Pancreas (tissue), 10 donors: Measurements from ENCODE around the gene ZDHHC17. TPM values are rescaled to one million over a fixed set of nuclear protein-coding genes. Genes with fewer than 3 reads are reported as not detected.

Source experiments
- ATAC-seq, 4 donors: fragments of 200-7000 bp; cut with Tn5 transposase; one replicate each; pipeline versions ENCODE4 v1.8.0 to v1.9.1; 2020; ENCODE audit warnings: mild to moderate bottlenecking in 4 of 4, moderate library complexity in 4 of 4
- DNase-seq, 6 donors: peaks; one replicate each; pipeline ENCODE4 v3.0.0-alpha.2; 2020
- FAIRE-seq: peaks from 2 replicates; lab custom pipeline; 2012; peaks lifted over from hg19 to GRCh38; lab: Jason Lieb, UNC
- H3K27ac ChIP-seq, 4 donors: fragments of 200-600 bp; sonication (generic); 1 replicate in 3 of 4; 2 replicates in 1 of 4; pipeline versions ENCODE4 v1.5.0 to v1.8.0; 2020
- H3K27me3 ChIP-seq, 4 donors: fragments of 200-600 bp; one replicate each; pipeline ENCODE4 v1.8.0; 2021
- H3K36me3 ChIP-seq, 3 donors: fragments of 200-600 bp; sonication (generic) in 1 of 3; one replicate each; pipeline versions ENCODE4 v1.5.0 to v1.8.0; 2020 to 2021
- H3K4me1 ChIP-seq, 3 donors: fragments of 200-600 bp; one replicate each; pipeline ENCODE4 v1.8.0; 2021
- H3K4me3 ChIP-seq, 4 donors: fragments of 200-600 bp; sonication (generic) in 2 of 4; one replicate each; pipeline versions ENCODE4 v1.5.0 to v1.8.0; 2020 to 2021
- H3K9me3 ChIP-seq, 4 donors: fragments of 200-600 bp; one replicate each; pipeline ENCODE4 v1.8.0; 2021
- WGBS, 2 donors: extraction: QIAGEN DNeasy Blood & Tissue Kit; methylation state at CpG; one replicate each; pipeline ENCODE4 v1.1.7; 2013; 5-methylcytosine and 5-hydroxymethylcytosine counted together
- intact Hi-C, 3 donors: fragments of 100-400 bp; cut with DNase I; formaldehyde crosslinking; loops; one replicate each; pipeline versions ENCODE4 v1.11.1 to v1.14.2; 2022
- polyA plus RNA-seq, 2 donors: library from polyadenylated mRNA; stranded (reverse); fragments of 200-250 nt; gene quantifications; one replicate each; pipeline ENCODE4 v1.2.3, GENCODE V29; 2013
- total RNA-seq, 6 donors: library from RNA; stranded (reverse); fragmentation: NEBNext Ultra II Directional in 4 of 6; extraction: Animal tissue kit (Norgen Biotek cat#: 25700) in 4 of 6; gene quantifications; one replicate each; pipeline versions ENCODE4 v1.2.1 to v1.2.4, GENCODE V29; 2021 to 2023
- TF ChIP-seq, protein P1 (sequence below), 4 donors: fragments of 200-600 bp; sonication (generic) in 3 of 4; IDR thresholded peaks; one replicate each; pipeline versions ENCODE4 v1.5.0 to v1.8.0; 2021; ENCODE audit warnings: antibody characterized with exemption in 4 of 4
- donor health status: healthy with polysubstance abuse.
- donor health status: DM: no; HTN: no; CAD: no; lungs with moderate emphysema.
- donor health status: DM: no; HTN: no; CAD: no.
- donor health status: control.
- donor health status: control.
- donor health status: Bipolar disorder and iron deficiency.
- donor health status: DM: yes; HTN: yes; CAD: no.
- donor health status: DM: no; HTN: no; CAD: no.
- donor health status: DM: no; HTN: no; CAD: no.
- donor health status: DM: yes; HTN: yes; CAD: no.

ZDHHC17 gene
- total and polyA plus RNA-seq, 8 donors: 9.5 to 24.3 (median 14.4) TPM

DNA sequence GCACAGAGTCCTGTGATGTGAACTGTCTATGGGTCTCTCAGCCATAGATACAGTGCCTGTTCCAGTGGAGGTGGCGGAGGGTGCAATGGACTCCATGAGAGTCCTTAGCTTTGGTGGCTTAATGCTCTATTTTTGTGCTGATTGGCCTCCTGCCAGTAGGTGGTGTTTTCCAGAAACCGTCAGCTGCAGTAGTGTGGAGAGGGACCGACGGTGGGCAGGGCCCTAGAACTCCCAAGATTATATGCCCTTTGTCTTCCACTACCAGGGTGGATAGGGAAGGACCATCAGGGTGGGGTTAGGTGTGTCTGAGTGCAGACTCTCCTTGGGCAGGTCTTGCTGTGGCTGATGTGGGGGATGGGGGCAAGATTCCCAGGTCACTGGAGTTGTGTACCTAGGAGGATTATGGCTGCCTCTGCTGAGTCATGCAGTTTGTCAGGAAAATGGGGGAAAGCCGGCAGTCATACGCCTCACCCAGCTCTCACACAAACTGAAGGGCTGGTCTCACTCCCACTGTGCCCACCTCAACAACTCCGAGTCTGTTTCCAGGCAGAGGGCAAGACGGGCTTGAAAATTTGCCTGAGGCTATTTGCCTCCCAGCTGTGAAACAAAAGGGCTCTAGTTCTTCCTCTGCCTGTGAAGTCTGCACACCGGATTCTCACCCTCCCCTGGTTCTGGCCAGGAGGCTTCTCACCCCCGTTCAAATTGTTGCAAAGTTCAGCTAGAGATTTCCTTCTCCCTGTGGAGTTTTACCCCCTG is 24.9 kb upstream of the ZDHHC17 start:
- FAIRE-seq: no peak
- H3K27ac ChIP-seq: no peak overlapping the region
- DNase-seq: peak in 1 of 6 donors; percentile 19
- H3K4me1 ChIP-seq: no peaks in the 10 kb centered on the region
- intact Hi-C loops: no loop called here
- TF ChIP-seq, protein P1, sequence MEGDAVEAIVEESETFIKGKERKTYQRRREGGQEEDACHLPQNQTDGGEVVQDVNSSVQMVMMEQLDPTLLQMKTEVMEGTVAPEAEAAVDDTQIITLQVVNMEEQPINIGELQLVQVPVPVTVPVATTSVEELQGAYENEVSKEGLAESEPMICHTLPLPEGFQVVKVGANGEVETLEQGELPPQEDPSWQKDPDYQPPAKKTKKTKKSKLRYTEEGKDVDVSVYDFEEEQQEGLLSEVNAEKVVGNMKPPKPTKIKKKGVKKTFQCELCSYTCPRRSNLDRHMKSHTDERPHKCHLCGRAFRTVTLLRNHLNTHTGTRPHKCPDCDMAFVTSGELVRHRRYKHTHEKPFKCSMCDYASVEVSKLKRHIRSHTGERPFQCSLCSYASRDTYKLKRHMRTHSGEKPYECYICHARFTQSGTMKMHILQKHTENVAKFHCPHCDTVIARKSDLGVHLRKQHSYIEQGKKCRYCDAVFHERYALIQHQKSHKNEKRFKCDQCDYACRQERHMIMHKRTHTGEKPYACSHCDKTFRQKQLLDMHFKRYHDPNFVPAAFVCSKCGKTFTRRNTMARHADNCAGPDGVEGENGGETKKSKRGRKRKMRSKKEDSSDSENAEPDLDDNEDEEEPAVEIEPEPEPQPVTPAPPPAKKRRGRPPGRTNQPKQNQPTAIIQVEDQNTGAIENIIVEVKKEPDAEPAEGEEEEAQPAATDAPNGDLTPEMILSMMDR (IDR thresholded peaks at IDR 0.05): no peak
- no peak overlapping the region for H3K4me3 ChIP-seq
- no peaks in the 10 kb centered on the region for H3K9me3 ChIP-seq
- no peak for ATAC-seq
- WGBS, 2 donors: 82 to 84% methylated on average over 10 of the region's 10 CpGs
- no peaks in the 10 kb centered on the region for H3K36me3 ChIP-seq
- H3K27me3 ChIP-seq: no peaks in the 10 kb centered on the region

DNA sequence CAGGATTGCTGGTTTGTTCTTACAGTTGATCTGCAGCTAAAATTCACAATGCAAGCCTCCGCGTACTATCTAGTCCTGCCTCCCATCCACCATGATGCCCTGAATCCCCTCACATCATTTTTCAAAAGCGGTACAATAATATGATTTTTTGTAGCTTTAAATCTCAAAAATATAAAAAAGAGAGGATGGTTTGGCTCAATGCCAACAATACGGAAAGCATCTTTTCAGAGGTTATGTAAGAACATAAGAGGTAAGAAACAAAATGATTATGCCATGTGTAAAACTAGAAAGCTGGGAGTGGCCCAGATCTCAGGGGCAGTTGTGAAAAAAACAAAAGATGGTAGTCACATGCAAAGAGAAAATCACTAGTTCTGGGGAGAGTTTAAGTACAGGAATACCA is 24.0 kb upstream of the ZDHHC17 start:
- no peaks in the 10 kb centered on the region for H3K4me1 ChIP-seq
- no peak overlapping the region for H3K27ac ChIP-seq
- TF ChIP-seq, protein P1 (IDR thresholded peaks at IDR 0.05): no peak
- DNase-seq (no peak), ATAC-seq (no peak), FAIRE-seq (no peak)
- H3K27me3 ChIP-seq: no peaks in the 10 kb centered on the region
- WGBS, 2 donors: 52 to 63% methylated on average over 4 of the region's 4 CpGs
- H3K4me3 ChIP-seq: no peak overlapping the region
- no peaks in the 10 kb centered on the region for H3K36me3 ChIP-seq
- H3K9me3 ChIP-seq: no peaks in the 10 kb centered on the region
- intact Hi-C loops: no loop called here

DNA sequence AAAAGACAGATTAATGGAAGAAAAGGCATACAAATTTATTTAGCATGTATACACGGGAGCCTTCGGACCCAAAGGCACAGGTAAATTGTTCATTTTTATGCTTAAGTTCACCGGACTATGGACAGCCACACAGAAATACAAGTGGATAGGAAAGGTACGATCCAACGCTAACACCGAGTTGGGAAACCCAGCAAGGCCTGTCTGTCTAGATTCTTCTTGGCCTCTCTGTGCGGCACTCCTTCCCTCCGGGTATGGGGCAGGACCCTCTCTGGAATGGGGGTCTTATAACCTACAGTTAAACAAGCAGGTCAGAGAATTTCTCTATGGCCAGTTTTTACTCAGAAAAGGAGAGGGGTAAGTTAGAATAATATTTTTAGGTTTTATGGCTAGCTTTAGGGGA is 23.4 kb upstream of the ZDHHC17 start:
- FAIRE-seq (no peak), ATAC-seq (no peak), DNase-seq (no peak)
- H3K36me3 ChIP-seq: no peaks in the 10 kb centered on the region
- H3K27me3 ChIP-seq: no peaks in the 10 kb centered on the region
- no peaks in the 10 kb centered on the region for H3K9me3 ChIP-seq
- TF ChIP-seq, protein P1 (IDR thresholded peaks at IDR 0.05): no peak
- 89 to 91% methylated on average over 8 of the region's 8 CpGs for WGBS, 2 donors
- H3K4me1 ChIP-seq: no peaks in the 10 kb centered on the region
- no peak overlapping the region for H3K4me3 ChIP-seq
- H3K27ac ChIP-seq: no peak overlapping the region
- intact Hi-C loops: no loop called here

DNA sequence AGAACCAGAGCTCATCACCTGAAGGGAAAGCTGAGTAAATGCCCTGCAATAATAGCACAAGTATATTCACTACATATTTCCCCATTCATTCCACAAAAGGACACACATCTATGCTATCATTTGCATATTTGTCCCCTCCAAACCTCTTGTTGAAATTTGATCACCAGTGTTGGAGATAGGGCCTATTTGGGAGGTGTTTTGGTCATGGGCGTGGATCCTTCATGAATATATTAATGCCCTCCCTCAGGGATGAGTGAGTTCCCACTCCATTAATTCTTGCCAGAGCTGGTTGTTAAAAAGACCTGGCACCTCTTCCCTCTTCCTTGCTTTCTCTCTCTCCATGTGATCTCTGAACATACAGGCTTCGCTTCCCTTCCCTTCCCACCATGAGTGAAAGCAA is 18.6 kb upstream of the ZDHHC17 start:
- intact Hi-C loops: no loop called here
- ATAC-seq (no peak), FAIRE-seq (no peak), DNase-seq (no peak)
- no peak overlapping the region for H3K4me3 ChIP-seq
- TF ChIP-seq, protein P1 (IDR thresholded peaks at IDR 0.05): no peak
- 95 to 96% methylated on average over 2 of the region's 2 CpGs for WGBS, 2 donors
- H3K36me3 ChIP-seq: no peaks in the 10 kb centered on the region
- H3K27me3 ChIP-seq: no peaks in the 10 kb centered on the region
- H3K27ac ChIP-seq: no peak overlapping the region
- no peaks in the 10 kb centered on the region for H3K4me1 ChIP-seq
- H3K9me3 ChIP-seq: no peaks in the 10 kb centered on the region

DNA sequence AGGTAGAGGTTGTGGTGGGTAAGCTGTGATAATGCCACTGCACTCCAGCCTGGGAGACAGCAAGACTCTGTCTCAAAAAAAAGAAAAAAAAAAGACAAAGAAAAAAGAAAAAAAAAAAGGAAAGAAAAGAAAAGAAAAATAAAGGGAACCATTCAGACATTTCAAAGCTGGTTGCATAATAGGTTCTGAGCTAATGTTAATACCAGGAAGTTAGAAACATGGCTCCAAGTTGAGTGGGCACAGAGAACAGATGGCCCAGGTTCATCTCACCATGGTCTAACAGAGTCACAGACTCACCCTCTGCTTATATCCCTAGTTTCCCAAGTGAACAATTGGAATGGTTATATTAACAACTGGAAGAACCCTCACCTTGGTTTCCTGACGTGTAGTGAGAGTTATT is 17.4 kb upstream of the ZDHHC17 start:
- 53 to 57% methylated on average over 1 of the region's 1 CpG for WGBS, 2 donors
- intact Hi-C loops: no loop called here
- no peak overlapping the region for H3K4me3 ChIP-seq
- no peaks in the 10 kb centered on the region for H3K4me1 ChIP-seq
- H3K9me3 ChIP-seq: no peaks in the 10 kb centered on the region
- H3K27ac ChIP-seq: no peak overlapping the region
- no peaks in the 10 kb centered on the region for H3K27me3 ChIP-seq
- DNase-seq (no peak), ATAC-seq (no peak), FAIRE-seq (no peak)
- no peaks in the 10 kb centered on the region for H3K36me3 ChIP-seq
- TF ChIP-seq, protein P1 (IDR thresholded peaks at IDR 0.05): no peak
